Trophoblast cell (in vitro differentiated cells and primary cell): ENCODE data around the gene MVD.

ENCODE experiments used
- DNase-seq, 2 donors: peaks; one replicate each; pipeline ENCODE4 v3.0.0-alpha.2; 2016
- H2AFZ ChIP-seq: 2 replicates; pipeline ENCODE4 v1.6.1; 2013; ENCODE audit warnings: low read length, moderate library complexity, mild to moderate bottlenecking; ENCODE audit not compliant: insufficient read depth, poor library complexity
- H2AK5ac ChIP-seq: 2 replicates; pipeline ENCODE4 v1.6.1; 2013; ENCODE audit warnings: mild to moderate bottlenecking, low read length
- H2BK120ac ChIP-seq: 2 replicates; pipeline ENCODE4 v1.6.1; 2013; ENCODE audit warnings: low read length, mild to moderate bottlenecking, moderate library complexity; ENCODE audit not compliant: insufficient read depth, poor library complexity
- H2BK12ac ChIP-seq: 2 replicates; pipeline ENCODE4 v1.6.1; 2013; ENCODE audit warnings: mild to moderate bottlenecking, low read length, moderate library complexity
- H2BK5ac ChIP-seq: 2 replicates; pipeline ENCODE4 v1.6.1; 2013; ENCODE audit warnings: low read length, low read depth, moderate library complexity, mild to moderate bottlenecking; ENCODE audit not compliant: poor library complexity
- H3K14ac ChIP-seq: 2 replicates; pipeline ENCODE4 v1.6.1; 2013; ENCODE audit warnings: mild to moderate bottlenecking, low read length
- H3K18ac ChIP-seq: 2 replicates; pipeline ENCODE4 v1.6.1; 2013; ENCODE audit warnings: mild to moderate bottlenecking, low read length
- H3K23ac ChIP-seq: 2 replicates; pipeline ENCODE4 v1.6.1; 2013; ENCODE audit warnings: low read length
- H3K27ac ChIP-seq: 2 replicates; pipeline ENCODE4 v1.5.1; 2013; ENCODE audit warnings: low read depth, mild to moderate bottlenecking, inconsistent platforms, low read length, moderate library complexity
- H3K27me3 ChIP-seq: 2 replicates; pipeline ENCODE4 v1.6.1; 2013; ENCODE audit warnings: inconsistent platforms, mild to moderate bottlenecking, low read length, moderate library complexity; ENCODE audit not compliant: insufficient read depth
- H3K36me3 ChIP-seq, 2 experiments: 1 replicate in 1 of 2; 2 replicates in 1 of 2; pipeline ENCODE4 v1.6.1; 2013; ENCODE audit warnings: low read length in 2 of 2, mild to moderate bottlenecking in 2 of 2, moderate library complexity in 1 of 2; ENCODE audit not compliant: insufficient read depth in 2 of 2, control insufficient read depth in 1 of 2
- H3K4ac ChIP-seq: 2 replicates; pipeline ENCODE4 v1.6.1; 2013; ENCODE audit warnings: low read depth, mild to moderate bottlenecking, low read length, moderate library complexity
- H3K4me1 ChIP-seq, 2 experiments: 1 replicate in 1 of 2; 2 replicates in 1 of 2; pipeline ENCODE4 v1.6.1; 2013; ENCODE audit warnings: low read length in 2 of 2, mild to moderate bottlenecking in 2 of 2, moderate library complexity in 1 of 2; ENCODE audit not compliant: insufficient read depth in 2 of 2, control insufficient read depth in 1 of 2
- H3K4me2 ChIP-seq: 2 replicates; pipeline ENCODE4 v1.6.1; 2013; ENCODE audit warnings: inconsistent platforms, mild to moderate bottlenecking, low read length, moderate library complexity
- H3K4me3 ChIP-seq: 2 replicates; pipeline ENCODE4 v1.5.1; 2013; ENCODE audit warnings: mild to moderate bottlenecking, low read depth, low read length, inconsistent platforms
- H3K79me1 ChIP-seq: one replicate; pipeline ENCODE4 v1.6.1; 2013; ENCODE audit warnings: low read length
- H3K79me2 ChIP-seq: 2 replicates; pipeline ENCODE4 v1.6.1; 2013; ENCODE audit warnings: low read length, mild to moderate bottlenecking; ENCODE audit not compliant: control insufficient read depth, insufficient read depth, poor library complexity
- H3K9ac ChIP-seq: 2 replicates; pipeline ENCODE4 v1.6.1; 2013; ENCODE audit warnings: mild to moderate bottlenecking, low read length
- H3K9me3 ChIP-seq: 2 replicates; pipeline ENCODE4 v1.6.1; 2013; ENCODE audit warnings: low read depth, mild to moderate bottlenecking, control low read depth, inconsistent platforms, low read length; ENCODE audit not compliant: insufficient read depth
- H4K12ac ChIP-seq: 2 replicates; pipeline ENCODE4 v1.6.1; 2013; ENCODE audit warnings: low read depth, mild to moderate bottlenecking, low read length, moderate library complexity
- H4K8ac ChIP-seq: 2 replicates; pipeline ENCODE4 v1.6.1; 2013; ENCODE audit warnings: low read depth, mild to moderate bottlenecking, low read length, moderate library complexity
- H4K91ac ChIP-seq: one replicate; pipeline ENCODE4 v1.6.1; 2013; ENCODE audit warnings: low read depth, mild to moderate bottlenecking, low read length, moderate library complexity
- WGBS: extraction: QIAGEN DNeasy Blood & Tissue Kit; methylation state at CpG from one replicate; pipeline ENCODE4 v1.1.7; 2013; ENCODE audit warnings: missing lambda C conversion rate; ENCODE audit not compliant: insufficient read length, insufficient coverage; ENCODE audit errors: extremely low coverage; 5-methylcytosine and 5-hydroxymethylcytosine counted together

The MVD gene

DNA sequence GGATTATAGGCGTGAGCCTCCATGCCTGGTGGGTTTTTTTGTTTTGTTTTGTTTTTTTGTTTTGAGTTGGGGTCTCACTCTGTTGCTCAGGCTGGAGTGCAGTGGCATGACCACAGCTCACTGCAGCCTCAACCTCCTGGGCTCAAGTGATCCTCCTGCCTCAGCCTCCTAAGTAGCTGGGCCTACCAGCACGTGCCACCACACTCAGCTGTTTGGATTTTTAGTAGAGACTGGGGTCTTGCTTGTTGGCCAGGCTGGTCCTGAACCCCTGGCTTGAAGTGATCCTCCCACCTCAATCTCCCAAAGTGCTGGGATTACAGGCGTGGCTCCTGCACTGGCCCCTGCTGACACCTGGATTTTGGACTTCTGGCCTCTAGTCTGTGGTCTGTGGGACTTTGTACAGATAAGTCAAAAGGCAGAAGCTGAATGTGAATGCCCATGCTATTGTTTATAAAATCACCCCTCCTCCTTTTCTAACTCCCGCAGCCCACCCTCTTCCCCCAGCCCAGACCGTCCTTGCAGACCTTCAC, 17.7 kb upstream of the MVD start:
- H4K12ac ChIP-seq = no peak overlapping the region
- H3K9ac ChIP-seq = no peak overlapping the region
- H3K14ac ChIP-seq = no peak overlapping the region
- no peak overlapping the region for H3K4me3 ChIP-seq
- peaks cover 0 to 6% of the 10 kb centered on the region in 2 experiments for H3K4me1 ChIP-seq
- no peak overlapping the region for H3K4ac ChIP-seq
- no peak overlapping the region for H2BK120ac ChIP-seq
- no peak overlapping the region for H2AK5ac ChIP-seq
- peaks cover 0 to 9% of the 10 kb centered on the region in 2 experiments for H3K36me3 ChIP-seq
- no peak overlapping the region for H3K18ac ChIP-seq
- no peak overlapping the region for H4K91ac ChIP-seq
- WGBS = no CpG with 5 or more reads among the region's 5 CpGs
- H3K4me2 ChIP-seq = no peak overlapping the region
- H4K8ac ChIP-seq = no peak overlapping the region
- no peak overlapping the region for H2AFZ ChIP-seq
- H3K23ac ChIP-seq = no peak overlapping the region
- peaks cover 2% of the 10 kb centered on the region for H3K9me3 ChIP-seq
- H2BK12ac ChIP-seq = no peak overlapping the region
- H3K27me3 ChIP-seq = peaks cover 5% of the 10 kb centered on the region
- H2BK5ac ChIP-seq = no peak overlapping the region
- no peak overlapping the region for H3K27ac ChIP-seq
- H3K79me2 ChIP-seq = no peaks in the 10 kb centered on the region
- no peak for DNase-seq
- no peaks in the 10 kb centered on the region for H3K79me1 ChIP-seq

DNA sequence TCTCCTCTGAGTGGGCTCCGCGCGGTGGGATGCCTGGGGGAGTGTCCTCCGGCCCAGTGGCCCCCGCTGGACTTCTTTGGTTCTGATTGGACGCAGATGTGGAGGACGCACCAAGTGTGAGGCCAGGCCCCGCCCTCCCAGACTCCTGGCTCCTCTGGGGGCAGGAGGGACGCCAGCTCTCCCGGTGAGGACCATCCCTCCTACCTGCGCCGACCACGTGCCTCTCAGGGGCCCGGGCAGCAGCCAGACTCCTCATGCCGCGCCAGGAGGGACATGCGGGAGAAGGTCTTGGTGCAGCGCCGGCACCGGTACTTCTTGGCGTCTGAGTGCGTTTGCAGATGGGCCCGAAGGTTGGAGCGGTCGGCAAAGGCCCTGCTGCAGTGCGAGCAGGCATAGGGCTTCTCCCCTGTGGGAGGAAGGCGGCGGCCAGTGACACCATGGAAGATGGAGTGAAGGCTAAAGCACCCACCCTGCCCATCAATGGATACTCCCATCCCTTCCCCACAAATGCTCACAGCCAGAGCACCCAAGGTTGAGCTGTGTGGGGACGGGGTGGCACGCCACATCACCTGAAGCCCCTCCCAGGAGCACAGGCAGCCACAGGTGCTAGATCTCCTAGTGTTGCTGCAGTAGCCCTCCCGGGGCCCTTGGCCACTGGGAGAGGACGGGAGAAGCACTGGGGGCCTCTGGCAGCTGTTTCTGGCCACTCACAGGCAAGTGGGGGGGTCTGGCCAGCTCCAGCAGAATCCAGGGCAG, 15.5 kb upstream of the MVD start:
- WGBS = no CpG with 5 or more reads among the region's 32 CpGs
- Histone ChIP-seq H3K14ac (no peak overlapping the region), H3K79me2 (no peaks in the 10 kb centered on the region), H3K18ac (no peak overlapping the region), H4K91ac (no peak overlapping the region), H3K27me3 (no peaks in the 10 kb centered on the region), H3K4me2 (no peak overlapping the region), H3K4me3 (no peak overlapping the region), H3K4me1 (peaks cover 0 to 6% of the 10 kb centered on the region in 2 experiments), H3K23ac (no peak overlapping the region), H3K79me1 (no peaks in the 10 kb centered on the region), H3K4ac (no peak overlapping the region), H2BK5ac (no peak overlapping the region), H2AK5ac (no peak overlapping the region), H3K9ac (no peak overlapping the region), H4K12ac (no peak overlapping the region), H3K9me3 (no peaks in the 10 kb centered on the region), H2BK120ac (no peak overlapping the region), H3K36me3 (peaks cover 3 to 9% of the 10 kb centered on the region in 2 experiments), H4K8ac (no peak overlapping the region), H2AFZ (no peak overlapping the region), H2BK12ac (no peak overlapping the region), H3K27ac (no peak overlapping the region)
- DNase-seq = no peak

DNA sequence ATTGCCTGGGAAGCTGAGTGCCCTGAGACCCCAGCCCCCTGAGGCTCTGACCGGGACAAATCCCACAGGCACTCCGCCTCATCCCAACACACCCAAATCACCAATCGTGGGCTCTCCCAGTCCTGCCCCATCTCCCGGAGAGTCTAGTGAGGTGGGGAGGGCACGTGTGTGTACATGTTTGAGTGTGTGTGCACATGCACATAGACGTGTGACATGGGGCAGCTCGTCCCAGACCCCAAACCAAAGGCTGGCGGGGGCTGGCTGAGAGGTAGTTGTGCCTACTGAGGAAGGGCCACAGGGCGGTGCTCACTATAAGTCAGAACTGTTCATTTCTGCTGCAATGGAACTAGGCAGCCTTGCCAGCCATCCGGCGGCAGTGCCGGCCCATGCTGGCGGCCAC, 14.8 kb upstream of the MVD start:
- Histone ChIP-seq H2BK120ac (no peak overlapping the region), H3K79me1 (no peaks in the 10 kb centered on the region), H3K9me3 (no peaks in the 10 kb centered on the region), H2AK5ac (no peak overlapping the region), H2AFZ (no peak overlapping the region), H3K14ac (no peak overlapping the region), H4K91ac (no peak overlapping the region), H2BK5ac (no peak overlapping the region), H3K4me2 (no peak overlapping the region), H3K18ac (no peak overlapping the region), H3K36me3 (peaks cover 3 to 9% of the 10 kb centered on the region in 2 experiments), H2BK12ac (no peak overlapping the region), H3K4me1 (peaks cover 0 to 6% of the 10 kb centered on the region in 2 experiments), H3K4me3 (peak overlapping the region; percentile 41), H3K27me3 (no peaks in the 10 kb centered on the region), H3K27ac (no peak overlapping the region), H4K8ac (no peak overlapping the region), H3K9ac (no peak overlapping the region), H3K79me2 (no peaks in the 10 kb centered on the region), H3K4ac (no peak overlapping the region), H4K12ac (no peak overlapping the region), H3K23ac (no peak overlapping the region)
- no CpG with 5 or more reads among the region's 13 CpGs for whole genome bisulfite sequencing
- DNase-seq = no peak

DNA sequence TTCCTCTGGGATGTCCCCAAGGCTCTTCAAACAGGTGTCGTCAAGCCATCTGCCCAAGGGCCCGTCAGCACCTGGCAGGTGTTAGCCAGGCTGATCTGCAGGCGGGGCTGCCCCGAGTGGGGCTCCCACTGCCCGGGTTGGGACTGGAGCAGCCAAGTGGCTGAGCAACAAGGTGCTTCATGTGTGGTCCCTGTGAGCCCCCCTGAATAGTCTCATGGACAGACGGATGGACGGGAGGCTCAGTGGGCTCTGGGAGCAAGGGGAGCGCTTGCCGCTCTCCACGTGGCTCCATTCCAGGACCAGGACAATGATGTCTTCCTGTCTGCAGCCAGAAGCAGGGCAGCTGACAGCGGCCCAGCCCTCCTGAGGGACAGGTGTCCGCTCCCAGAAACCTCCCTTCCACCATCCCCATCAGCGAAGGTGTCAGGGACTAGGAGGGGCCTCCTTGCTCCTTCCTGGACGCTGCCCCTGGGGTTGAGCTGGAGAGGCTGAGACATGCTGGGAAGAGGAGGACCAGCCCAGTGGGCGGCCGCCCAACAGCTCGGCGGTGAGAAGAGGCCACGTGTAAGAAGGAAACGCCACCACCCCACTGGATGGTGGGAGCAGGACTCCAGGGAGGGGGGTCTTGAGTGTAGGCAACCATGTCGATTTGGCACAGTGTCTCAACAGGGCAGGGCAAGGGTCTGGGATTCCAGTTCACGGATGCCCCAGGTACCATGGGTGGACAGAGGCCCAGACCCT, 13.8 kb upstream of the MVD start:
- Histone ChIP-seq H2BK12ac (no peak overlapping the region), H3K14ac (no peak overlapping the region), H3K36me3 (peaks cover 3 to 9% of the 10 kb centered on the region in 2 experiments), H3K18ac (no peak overlapping the region), H3K79me1 (no peaks in the 10 kb centered on the region), H3K4me1 (peaks cover 0 to 6% of the 10 kb centered on the region in 2 experiments), H4K91ac (no peak overlapping the region), H3K27me3 (no peaks in the 10 kb centered on the region), H3K27ac (no peak overlapping the region), H3K9ac (no peak overlapping the region), H4K8ac (no peak overlapping the region), H3K9me3 (peaks cover 3% of the 10 kb centered on the region), H2AFZ (no peak overlapping the region), H4K12ac (no peak overlapping the region), H3K4me2 (no peak overlapping the region), H3K4me3 (no peak overlapping the region), H3K79me2 (no peaks in the 10 kb centered on the region), H3K4ac (no peak overlapping the region), H2BK5ac (no peak overlapping the region), H2AK5ac (no peak overlapping the region), H3K23ac (no peak overlapping the region), H2BK120ac (no peak overlapping the region)
- no CpG with 5 or more reads among the region's 22 CpGs for WGBS
- no peak for DNase-seq
